Fibroblast of lung (primary cell): ENCODE data around the gene ASAP2.

ENCODE experiments used
- EZH2 ChIP-seq: IDR thresholded peaks from 2 replicates; pipeline ENCODE4 v1.5.1; 2012; ENCODE audit warnings: low read length, control low read depth, mild to moderate bottlenecking; ENCODE audit errors: missing control alignments
- TF ChIP-seq, protein P1 (sequence below), 2 donors: IDR thresholded peaks in 1 of 2; conservative IDR thresholded peaks in 1 of 2; 1 replicate in 1 of 2; 2 replicates in 1 of 2; pipeline ENCODE4 v1.5.1; 2011 to 2012; ENCODE audit warnings: low read length in 2 of 2, control low read depth in 1 of 2, inconsistent platforms in 1 of 2, low read depth in 1 of 2, mild to moderate bottlenecking in 1 of 2

DNA sequence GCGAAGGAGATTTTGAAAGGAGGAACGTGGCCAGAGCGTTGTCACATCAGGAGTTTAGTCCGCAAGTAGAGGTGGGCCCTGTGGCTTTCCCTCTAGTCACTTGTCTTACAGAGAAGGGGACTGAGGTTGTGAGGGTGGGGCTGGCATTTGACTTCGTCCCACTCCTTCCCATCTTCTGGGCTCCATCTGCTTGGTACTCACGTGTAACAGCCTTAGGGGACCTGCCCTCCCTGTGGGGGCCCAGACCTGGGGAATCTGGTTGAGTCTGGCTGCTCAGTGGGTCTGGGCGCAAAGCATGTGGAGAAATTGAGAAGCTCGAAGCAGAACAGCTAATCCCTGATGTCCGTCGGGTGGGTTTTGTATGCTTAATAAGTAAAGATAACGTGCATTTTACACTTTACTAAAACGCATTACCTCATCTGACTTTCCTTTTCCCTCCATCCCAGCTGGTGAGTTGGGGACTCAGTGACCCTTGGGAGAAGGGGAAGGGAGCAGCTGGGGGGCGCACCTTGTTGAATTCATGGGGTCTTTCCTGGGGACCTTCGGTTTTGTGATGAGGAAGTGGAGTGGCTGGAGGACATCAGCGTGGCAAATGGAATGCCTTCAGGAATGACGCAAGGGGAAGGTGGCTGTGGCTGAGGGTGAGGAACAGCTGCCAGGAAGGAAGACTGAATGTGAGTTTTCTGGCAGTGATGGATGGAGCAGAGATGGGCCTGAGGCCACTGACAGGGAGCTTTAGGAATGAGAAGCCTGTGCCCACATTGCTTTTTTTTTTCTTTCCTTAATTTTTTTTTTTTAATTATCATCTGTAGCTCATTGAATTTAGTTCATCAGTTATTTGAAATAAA is 44.8 kb downstream of the ASAP2 start:
- TF ChIP-seq, protein P1, sequence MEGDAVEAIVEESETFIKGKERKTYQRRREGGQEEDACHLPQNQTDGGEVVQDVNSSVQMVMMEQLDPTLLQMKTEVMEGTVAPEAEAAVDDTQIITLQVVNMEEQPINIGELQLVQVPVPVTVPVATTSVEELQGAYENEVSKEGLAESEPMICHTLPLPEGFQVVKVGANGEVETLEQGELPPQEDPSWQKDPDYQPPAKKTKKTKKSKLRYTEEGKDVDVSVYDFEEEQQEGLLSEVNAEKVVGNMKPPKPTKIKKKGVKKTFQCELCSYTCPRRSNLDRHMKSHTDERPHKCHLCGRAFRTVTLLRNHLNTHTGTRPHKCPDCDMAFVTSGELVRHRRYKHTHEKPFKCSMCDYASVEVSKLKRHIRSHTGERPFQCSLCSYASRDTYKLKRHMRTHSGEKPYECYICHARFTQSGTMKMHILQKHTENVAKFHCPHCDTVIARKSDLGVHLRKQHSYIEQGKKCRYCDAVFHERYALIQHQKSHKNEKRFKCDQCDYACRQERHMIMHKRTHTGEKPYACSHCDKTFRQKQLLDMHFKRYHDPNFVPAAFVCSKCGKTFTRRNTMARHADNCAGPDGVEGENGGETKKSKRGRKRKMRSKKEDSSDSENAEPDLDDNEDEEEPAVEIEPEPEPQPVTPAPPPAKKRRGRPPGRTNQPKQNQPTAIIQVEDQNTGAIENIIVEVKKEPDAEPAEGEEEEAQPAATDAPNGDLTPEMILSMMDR (conservative IDR thresholded peaks at IDR 0.05 in 1 of 2, IDR thresholded peaks at IDR 0.05 in 1 of 2; ENCODE audit: low read depth in 1 of 2, low read length in 2 of 2): no peak
- TF ChIP-seq EZH2: no peak
